Measurements from ENCODE around the gene RICTOR. TPM values are rescaled to one million over a fixed set of nuclear protein-coding genes. Genes with fewer than 3 reads are reported as not detected.
A peak's percentile ranks its signal among the peaks of the same experiment; 100 is the strongest.

The RICTOR gene
- total and polyA plus RNA-seq, 9 of the 15 experiments (the other 6 are each of a cell fraction or from before 2014, with no cell fraction given): 13.9 to 46.6 (median 22.6) TPM

DNA sequence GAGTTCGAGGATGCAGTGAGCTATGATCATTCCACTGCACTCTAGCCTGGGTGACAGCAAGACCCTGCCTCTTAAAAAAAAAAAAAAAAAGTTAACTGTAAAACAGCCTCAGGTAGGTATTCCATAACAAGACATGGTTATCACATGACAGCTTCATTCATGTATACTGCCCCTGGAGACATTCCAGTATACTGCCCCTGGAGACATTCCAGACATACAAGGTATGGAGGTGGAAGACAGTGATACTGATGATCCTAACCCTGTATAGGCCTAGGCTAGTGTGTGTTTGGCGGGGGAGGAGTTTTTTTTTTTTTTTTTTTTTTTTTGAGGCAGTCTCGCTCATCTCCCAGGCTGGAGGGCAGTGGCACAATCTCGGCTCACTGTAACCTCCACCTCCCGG, 105.5 kb downstream of the RICTOR start:
- peaks cover 60% of the 10 kb centered on the region; the same call in 2 of the 3 replicates for H3K36me3 ChIP-seq (ENCODE audit: control insufficient read depth, insufficient read depth, low read length)
- no peak overlapping the region for H3K27ac ChIP-seq (ENCODE audit: extremely low read depth, low read depth, low read length)
- no peak overlapping the region for H2AFZ ChIP-seq (ENCODE audit: low read depth, low read length)
- no peak overlapping the region for H3K4me2 ChIP-seq (ENCODE audit: insufficient read depth, low read length)
- no peaks in the 10 kb centered on the region for H3K9me1 ChIP-seq (ENCODE audit: control insufficient read depth, insufficient read depth, low read length)
- WGBS (ENCODE audit: insufficient coverage, low coverage, missing lambda C conversion rate): 85% methylated on average over 4 of the region's 5 CpGs
- H3K9ac ChIP-seq (ENCODE audit: insufficient read depth in 1 of 2, low read depth in 2 of 2, low read length in 2 of 2): no peak overlapping the region
- no TSS peak for BruUV-seq (replicated peaks)
- H4K20me1 ChIP-seq (replicated peaks; ENCODE audit: control insufficient read depth, insufficient read depth, low read length): no peaks in the 10 kb centered on the region
- POLR2A ChIA-PET: interaction anchor here (1.0 to 1.5 kb wide), 3 partner anchors 10 to 18 kb away, joined by 4 to 5 read pairs (median 4); no protein-coding TSS in a partner anchor
- in situ Hi-C loops (cut with MboI) (no loop called here), intact Hi-C loops (cut with micrococcal nuclease) (no loop called here)
- no peak for DNase-seq (ENCODE audit: extremely low read depth in 1 of 4, low spot score in 3 of 4)
- ATAC-seq: peak; percentile 78
- no peaks in the 10 kb centered on the region for H3K27me3 ChIP-seq (ENCODE audit: control insufficient read depth in 2 of 2, insufficient read depth in 2 of 2, low read length in 2 of 2)
- no peaks in the 10 kb centered on the region for H3K4me1 ChIP-seq (replicated peaks in 1 of 2; ENCODE audit: control insufficient read depth in 2 of 2, insufficient read depth in 2 of 2, low read length in 2 of 2)
- H3K4me3 ChIP-seq: no peak overlapping the region
- no peaks in the 10 kb centered on the region for H3K9me3 ChIP-seq (replicated peaks; ENCODE audit: control insufficient read depth, insufficient read depth, low read depth, low read length)
- CTCF ChIA-PET (ENCODE audit: low intra/inter-chr PET ratio): no interaction called here
- H3K79me2 ChIP-seq (ENCODE audit: control insufficient read depth, insufficient read depth, low read length): no peaks in the 10 kb centered on the region
- FAIRE-seq: no peak
- TF ChIP-seq LARP7 (IDR thresholded peaks at IDR 0.05) (no peak), RHOXF2B (CRISPR knock-in tag; conservative IDR thresholded peaks at IDR 0.05) (no peak), ARNT (IDR thresholded peaks at IDR 0.05) (no peak), ZNF3 (CRISPR knock-in tag; IDR thresholded peaks at IDR 0.05) (no peak)
- TF ChIP-seq, protein P1, sequence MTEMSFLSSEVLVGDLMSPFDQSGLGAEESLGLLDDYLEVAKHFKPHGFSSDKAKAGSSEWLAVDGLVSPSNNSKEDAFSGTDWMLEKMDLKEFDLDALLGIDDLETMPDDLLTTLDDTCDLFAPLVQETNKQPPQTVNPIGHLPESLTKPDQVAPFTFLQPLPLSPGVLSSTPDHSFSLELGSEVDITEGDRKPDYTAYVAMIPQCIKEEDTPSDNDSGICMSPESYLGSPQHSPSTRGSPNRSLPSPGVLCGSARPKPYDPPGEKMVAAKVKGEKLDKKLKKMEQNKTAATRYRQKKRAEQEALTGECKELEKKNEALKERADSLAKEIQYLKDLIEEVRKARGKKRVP (CRISPR knock-in tag; IDR thresholded peaks at IDR 0.05): no peak

DNA sequence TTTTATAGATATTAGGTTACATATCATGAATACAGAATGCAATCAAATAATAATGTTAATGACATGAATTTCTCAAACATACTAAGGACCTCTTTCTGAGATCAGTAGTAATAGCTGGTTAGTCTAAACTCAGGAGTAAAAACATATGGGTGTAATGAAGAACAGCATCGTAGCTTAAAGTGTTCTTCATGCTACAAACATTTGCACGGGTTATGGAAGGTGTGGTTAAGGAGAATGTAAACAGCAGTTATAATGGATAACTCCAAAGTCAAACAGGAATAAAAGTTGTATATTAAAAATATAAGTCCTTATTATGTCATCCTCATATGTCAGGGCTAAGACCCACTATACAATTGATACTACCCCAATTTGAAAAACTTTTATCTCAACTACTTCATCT, 112.5 kb downstream of the RICTOR start:
- no peaks in the 10 kb centered on the region for H3K27me3 ChIP-seq (ENCODE audit: control insufficient read depth in 2 of 2, insufficient read depth in 2 of 2, low read length in 2 of 2)
- no peaks in the 10 kb centered on the region for H3K79me2 ChIP-seq (ENCODE audit: control insufficient read depth, insufficient read depth, low read length)
- in situ Hi-C loops (cut with MboI): no loop called here
- ATAC-seq (no peak), FAIRE-seq (no peak), DNase-seq (ENCODE audit: extremely low read depth in 1 of 4, low spot score in 3 of 4) (no peak)
- ChIA-PET CTCF (ENCODE audit: low intra/inter-chr PET ratio) (no interaction called here), POLR2A (interaction anchor here (0.7 to 1.7 kb wide), 2 partner anchors 12 to 149 kb away, joined by 3 to 4 read pairs; no protein-coding TSS in a partner anchor)
- no peaks in the 10 kb centered on the region for H3K9me3 ChIP-seq (replicated peaks; ENCODE audit: control insufficient read depth, insufficient read depth, low read depth, low read length)
- no peak overlapping the region for H3K27ac ChIP-seq (ENCODE audit: extremely low read depth, low read depth, low read length)
- H3K36me3 ChIP-seq (ENCODE audit: control insufficient read depth, insufficient read depth, low read length): peaks cover 86% of the 10 kb centered on the region
- no peak overlapping the region for H3K4me3 ChIP-seq
- no peaks in the 10 kb centered on the region for H3K9me1 ChIP-seq (ENCODE audit: control insufficient read depth, insufficient read depth, low read length)
- no peak overlapping the region for H3K4me2 ChIP-seq (ENCODE audit: insufficient read depth, low read length)
- TF ChIP-seq SIX5 (IDR thresholded peaks at IDR 0.05; ENCODE audit: borderline replicate concordance in 1 of 2, insufficient read depth in 1 of 2, low read depth in 1 of 2, low read length in 2 of 2) (no peak), ZNF778 (CRISPR knock-in tag; IDR thresholded peaks at IDR 0.05) (no peak), PHF20 (IDR thresholded peaks at IDR 0.05; ENCODE audit: partially characterized antibody) (no peak), RBM34 (IDR thresholded peaks at IDR 0.05; ENCODE audit: borderline replicate concordance, insufficient read depth, low read length) (no peak), PHF8 (IDR thresholded peaks at IDR 0.05; ENCODE audit: borderline replicate concordance, low read length) (no peak), HMG20B (CRISPR knock-in tag; IDR thresholded peaks at IDR 0.05) (no peak)
- no peak overlapping the region for H3K9ac ChIP-seq (ENCODE audit: insufficient read depth in 1 of 2, low read depth in 2 of 2, low read length in 2 of 2)
- intact Hi-C loops (cut with micrococcal nuclease): no loop called here
- H3K4me1 ChIP-seq (replicated peaks in 1 of 2; ENCODE audit: control insufficient read depth in 2 of 2, insufficient read depth in 2 of 2, low read length in 2 of 2): no peaks in the 10 kb centered on the region
- BruUV-seq (replicated peaks): no TSS peak
- WGBS (ENCODE audit: insufficient coverage, low coverage, missing lambda C conversion rate): 80% methylated on average over 2 of the region's 2 CpGs
- no peak overlapping the region for H2AFZ ChIP-seq (ENCODE audit: low read depth, low read length)
- no peaks in the 10 kb centered on the region for H4K20me1 ChIP-seq (replicated peaks; ENCODE audit: control insufficient read depth, insufficient read depth, low read length)
